GM12892 (cell line): Measurements from ENCODE around the gene TRAPPC4.

Source experiments
- POLR2A ChIP-seq: IDR thresholded peaks from 2 replicates; pipeline ENCODE4 v1.6.1; 2011; ENCODE audit warnings: low read depth, low read length, control low read depth
- POLR2AphosphoS5 ChIP-seq: IDR thresholded peaks from 2 replicates; pipeline ENCODE4 v1.6.1; 2011; ENCODE audit warnings: low read depth, low read length, control low read depth

- TF ChIP-seq POLR2A = no peak
- TF ChIP-seq POLR2AphosphoS5 = no peak
Observed at GRCh38 chr11:119006656-119007055, 11.9 kb upstream of the TRAPPC4 start.
